Stimulated activated CD4-positive, alpha-beta T cell treated with anti-CD3 and anti-CD28 coated beads, Interleukin-12 subunit alpha, Interleukin-12 subunit beta, amount 100 ng/mL, for 24 hours (primary cell): ENCODE results near the gene STX16.
A peak's percentile ranks its signal among the peaks of the same experiment; 100 is the strongest.

Source experiments
- DNase-seq, 2 experiments: peaks; one replicate each; pipeline ENCODE4 v3.0.0-alpha.2; 2020; ENCODE audit warnings: low read depth in 2 of 2

STX16 gene

GRCh38 chr20:58675641-58676040 lies 24.6 kb downstream of the STX16 start:
- no peak for DNase-seq

DNA sequence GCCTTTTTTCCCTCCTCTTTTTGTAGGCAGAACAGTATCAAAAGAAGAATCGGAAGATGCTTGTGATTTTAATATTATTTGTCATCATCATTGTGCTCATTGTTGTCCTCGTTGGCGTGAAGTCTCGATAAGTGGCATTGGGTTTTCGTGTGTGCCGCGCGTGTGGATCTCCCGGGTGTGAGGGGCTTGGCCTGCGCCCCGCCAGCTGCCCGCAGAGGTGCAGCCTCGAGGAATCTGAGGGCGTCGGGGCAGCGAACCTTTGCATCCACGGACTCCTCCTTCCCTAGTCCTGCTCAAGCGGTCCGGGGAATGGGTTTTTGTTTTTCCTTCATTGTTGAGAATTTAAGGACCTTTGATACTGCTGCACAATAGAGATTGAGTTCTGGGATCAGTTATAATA lies 25.1 kb downstream of the STX16 start:
- DNase-seq, result no peak

DNA sequence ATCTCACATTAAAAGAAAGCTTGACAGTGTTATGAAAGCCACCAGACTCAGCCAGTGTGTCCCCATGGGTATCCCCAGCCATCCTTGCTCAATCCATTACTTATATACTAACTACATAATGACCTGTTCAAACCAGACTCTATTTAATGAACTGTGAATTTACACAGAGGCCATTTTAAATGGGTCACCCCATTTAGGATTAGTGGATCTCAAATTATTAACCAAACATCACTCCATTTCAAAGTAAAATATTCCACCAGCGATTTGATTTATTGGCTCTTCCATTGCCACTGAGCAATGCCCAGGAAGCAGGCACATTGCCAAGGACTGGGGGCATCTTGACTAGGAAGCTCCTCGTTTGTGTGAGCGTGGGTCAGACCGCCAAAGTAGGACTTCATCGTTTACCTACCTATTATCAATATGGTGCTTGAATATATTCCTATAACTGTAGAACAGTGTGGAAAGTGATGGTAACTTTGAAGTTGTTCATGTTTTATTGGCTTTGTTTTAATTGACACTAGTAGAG lies 26.1 kb downstream of the STX16 start:
- DNase-seq, result no peak

- DNase-seq, result no peak
These were observed 26.7 kb downstream of the STX16 start for GRCh38 chr20:58677808-58678207.

GRCh38 chr20:58678806-58679205 lies 27.7 kb downstream of the STX16 start:
- DNase-seq, result no peak

DNA sequence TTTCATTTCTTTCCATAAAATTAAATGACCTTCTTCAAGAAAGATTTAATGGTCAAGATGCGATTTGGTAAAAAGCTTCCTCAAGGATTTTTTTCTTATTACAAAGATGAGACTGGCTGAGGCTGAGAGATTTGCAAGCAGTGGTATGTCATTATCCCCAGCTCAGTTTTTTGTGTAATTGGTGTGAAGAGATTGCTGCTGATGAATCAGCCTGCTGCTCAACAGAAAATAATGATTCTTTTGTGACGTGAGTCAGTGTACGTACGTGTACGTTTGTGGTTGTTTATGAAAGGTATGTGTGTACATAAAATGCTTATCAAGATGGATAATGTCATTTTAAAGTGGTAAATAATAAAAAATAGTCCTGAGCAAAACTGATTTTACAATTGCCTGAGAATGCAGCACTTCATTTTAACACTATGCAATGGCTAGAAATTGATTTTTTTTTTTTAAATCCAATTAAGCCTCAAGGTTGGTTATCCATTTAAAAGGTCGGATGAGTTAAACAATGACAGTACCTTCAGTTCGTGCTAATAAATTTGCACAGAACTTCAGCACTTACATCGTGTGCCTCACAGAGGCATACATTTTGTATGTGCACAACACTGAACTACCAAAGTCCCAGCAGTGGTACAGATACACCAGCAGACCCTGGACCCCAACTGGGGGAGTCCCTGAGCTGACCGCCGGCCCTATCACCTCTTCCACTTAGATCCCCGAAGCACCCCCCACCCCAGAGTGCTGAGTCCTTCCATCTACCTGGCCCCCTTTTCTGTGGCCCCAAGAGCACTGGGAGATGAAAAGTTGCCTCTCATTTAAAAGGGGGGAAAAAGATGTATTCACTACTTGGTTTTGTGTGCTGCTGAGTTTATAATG lies 31.8 kb downstream of the STX16 start:
- DNase-seq, result no peak

DNA sequence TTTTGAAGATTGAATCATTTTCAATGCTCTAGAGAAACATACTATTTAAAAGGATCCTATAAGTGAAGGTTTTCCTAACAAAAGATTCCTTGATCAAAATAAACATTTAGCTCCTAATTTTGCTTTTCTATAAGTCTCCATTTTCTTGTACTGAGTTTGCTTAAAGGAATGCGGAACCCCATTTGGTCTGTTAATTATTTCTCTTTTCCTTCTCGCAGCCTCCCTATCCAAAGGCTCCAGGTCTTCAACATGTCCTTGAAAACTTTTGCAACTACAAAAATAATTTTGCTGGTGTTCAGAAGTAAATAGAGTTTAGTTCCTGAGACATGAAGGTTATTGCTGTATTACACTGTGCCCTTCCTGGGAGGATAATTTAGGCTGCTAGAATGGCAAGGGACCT lies 33.2 kb downstream of the STX16 start:
- no peak for DNase-seq

- DNase-seq, result no peak
These were observed 34.9 kb downstream of the STX16 start for GRCh38 chr20:58685988-58686387.

DNA sequence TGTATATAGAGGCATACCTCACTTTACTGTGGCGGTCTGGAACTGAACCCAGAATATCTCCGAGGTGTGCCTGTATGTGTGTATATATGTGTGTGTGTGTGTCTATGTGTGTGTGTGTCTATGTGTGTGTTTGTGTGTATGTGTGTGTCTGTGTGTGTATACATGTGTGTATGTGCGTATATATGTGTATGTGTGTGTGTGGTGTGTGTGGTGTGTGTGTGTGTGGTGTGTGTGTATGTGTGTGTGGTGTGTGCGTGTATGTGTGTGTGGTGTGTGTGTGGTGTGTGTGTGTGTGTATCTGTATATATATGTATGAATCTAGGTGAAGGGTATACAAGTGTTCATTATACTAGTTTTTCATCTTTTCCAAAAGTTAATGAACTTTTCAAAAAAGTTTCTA lies 37.3 kb downstream of the STX16 start:
- no peak for DNase-seq

DNA sequence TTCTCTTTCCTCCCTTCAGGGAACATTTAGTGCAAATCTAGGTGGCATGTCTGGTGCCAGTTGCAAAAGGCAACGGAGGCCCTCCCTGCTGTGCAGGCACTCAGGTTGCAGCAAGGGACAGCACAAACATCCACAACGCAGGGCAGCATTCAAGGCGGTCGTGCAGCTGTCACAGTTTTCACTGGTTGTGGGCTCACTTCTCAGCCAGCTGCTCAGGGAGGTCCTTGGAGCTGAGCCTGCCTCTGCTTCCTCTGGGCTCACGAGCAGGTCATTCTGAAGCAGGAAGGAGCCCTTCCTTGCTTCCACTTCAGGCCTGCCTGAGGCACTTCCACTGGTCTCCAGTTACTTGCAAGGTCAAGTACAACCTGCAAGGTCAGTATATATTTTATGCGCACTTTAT lies 37.8 kb downstream of the STX16 start:
- DNase-seq, result no peak

- no peak for DNase-seq
These were observed 39.5 kb downstream of the STX16 start for GRCh38 chr20:58690396-58691135.

DNA sequence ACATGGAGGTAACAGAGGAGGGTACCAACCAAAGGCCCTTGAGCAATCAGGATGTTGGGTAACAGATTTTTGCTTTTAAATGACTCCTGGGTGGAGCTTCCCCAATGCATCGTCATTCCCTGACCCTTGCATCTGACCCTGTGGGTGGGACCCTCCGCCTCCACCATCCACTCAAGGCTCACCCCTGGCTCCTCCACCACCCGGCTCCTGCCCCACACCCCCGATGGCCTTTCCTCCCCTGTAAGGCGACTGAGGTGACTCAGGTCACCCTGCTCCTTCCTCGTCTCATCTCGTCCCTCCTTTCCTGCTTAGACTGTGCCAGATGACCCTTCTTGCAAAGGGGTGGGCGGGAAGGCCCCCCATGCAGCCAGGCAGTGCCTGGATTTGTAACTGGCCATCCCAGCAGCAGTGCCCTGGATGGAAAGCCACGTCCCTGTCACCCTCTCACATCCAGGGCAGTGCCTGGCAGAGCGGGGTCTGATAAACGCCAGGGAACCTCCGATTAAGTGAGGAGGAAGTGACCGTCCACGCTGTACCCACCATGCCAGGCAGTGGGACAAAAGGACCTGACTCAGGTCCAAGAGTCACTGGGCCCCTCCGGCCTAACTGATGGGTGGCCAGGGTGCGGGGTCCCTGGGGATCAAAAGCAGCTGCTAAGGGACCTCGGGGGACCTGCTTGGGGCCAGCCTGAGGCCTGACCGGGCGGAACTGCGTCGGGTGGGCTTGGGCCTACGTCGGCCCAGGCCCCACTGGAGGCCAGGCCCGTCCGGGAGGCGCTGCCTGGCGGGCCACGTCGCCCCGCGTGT lies 40.9 kb downstream of the STX16 start:
- no peak for DNase-seq

DNA sequence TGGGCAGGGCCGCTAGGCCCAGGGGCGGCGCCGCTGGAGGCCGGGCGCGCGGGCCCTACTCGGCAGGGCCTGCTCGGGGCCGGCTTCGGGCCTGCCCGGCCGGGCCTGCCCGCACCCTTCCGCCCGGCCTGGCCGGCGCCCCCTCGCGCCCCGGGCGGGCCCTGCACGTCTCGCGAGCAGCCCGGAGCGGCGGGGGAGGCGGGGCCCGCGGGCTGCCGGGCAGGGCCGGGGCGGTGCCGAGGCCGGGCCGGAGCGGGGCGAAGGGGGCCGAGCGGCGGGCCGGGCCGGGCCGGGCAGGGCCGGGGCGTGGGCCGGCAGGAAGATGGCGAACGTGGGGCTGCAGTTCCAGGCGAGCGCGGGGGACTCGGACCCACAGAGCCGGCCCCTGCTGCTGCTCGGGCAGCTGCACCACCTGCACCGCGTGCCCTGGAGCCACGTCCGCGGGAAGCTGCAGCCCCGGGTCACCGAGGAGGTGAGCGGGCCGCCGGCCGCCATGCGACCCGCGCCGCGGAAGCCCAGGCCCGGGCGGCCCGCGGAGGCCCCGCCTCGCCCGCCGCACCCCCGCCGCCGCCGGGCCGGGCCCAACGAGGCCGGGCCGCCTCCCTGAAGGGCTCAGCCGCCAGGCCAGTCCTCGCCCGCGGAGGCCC lies 41.6 kb downstream of the STX16 start, which contains the start of gene NPEPL1:
Gene NPEPL1, plus strand, starts transcription at position 222 of the 647 bp plus-strand sequence. Its CDS starts 101 bp downstream, at position 323.
- DNase-seq, result peak; percentile 25 to 52

- DNase-seq, result no peak
These were observed 42.3 kb downstream of the STX16 start for GRCh38 chr20:58693226-58694006.

DNA sequence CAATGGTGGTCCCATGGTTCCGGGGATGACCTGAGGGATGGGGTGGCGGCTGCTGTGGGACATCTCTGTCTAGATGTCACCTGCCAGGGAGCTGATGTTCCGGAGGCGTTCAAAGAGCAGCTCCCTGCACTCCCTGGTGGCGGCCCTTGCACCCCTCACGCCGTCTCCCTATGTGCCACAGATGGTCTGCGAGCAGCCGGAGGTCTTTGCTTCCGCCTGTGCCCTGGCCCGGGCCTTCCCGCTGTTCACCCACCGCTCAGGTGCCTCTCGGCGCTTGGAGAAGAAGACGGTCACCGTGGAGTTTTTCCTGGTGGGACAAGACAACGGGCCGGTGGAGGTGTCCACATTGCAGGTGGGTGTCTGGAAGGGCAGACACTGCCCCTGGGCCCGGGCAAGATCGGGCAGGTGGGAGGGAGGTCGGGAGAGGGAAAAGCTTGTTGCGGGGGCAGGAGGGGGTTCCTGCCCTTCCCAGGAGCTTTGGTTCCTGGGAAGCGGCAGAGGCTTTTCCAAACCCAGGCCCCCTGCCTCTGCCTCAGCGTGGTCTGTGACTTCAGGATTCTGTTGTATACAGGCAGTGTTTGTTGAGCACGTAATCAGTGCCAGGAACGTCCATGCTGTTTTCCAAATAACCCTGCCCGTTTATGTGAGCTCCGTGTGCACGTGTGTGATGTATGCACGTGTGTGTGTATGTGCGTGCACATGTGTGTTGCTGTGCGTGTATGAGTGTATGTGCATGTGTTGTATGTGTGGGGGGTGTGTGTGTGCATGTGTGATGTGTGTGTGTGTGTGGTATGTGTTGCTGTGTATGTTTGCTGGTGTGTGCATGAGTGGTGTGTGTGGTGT lies 43.4 kb downstream of the STX16 start:
- no peak for DNase-seq

GRCh38 chr20:58695084-58695722 lies 44.1 kb downstream of the STX16 start:
- no peak for DNase-seq

GRCh38 chr20:58695895-58696375 lies 44.9 kb downstream of the STX16 start:
- DNase-seq, result no peak

GRCh38 chr20:58696411-58696961 lies 45.4 kb downstream of the STX16 start:
- DNase-seq, result no peak
